Hepatocyte (in vitro differentiated cells): ENCODE data around the gene TMEM161A.

ENCODE experiments used
- EZH2 ChIP-seq: fragments of 200-600 bp; sonication (generic); IDR thresholded peaks from 2 replicates; pipeline ENCODE4 v1.6.1; 2016; ENCODE audit warnings: antibody characterized with exemption, mild to moderate bottlenecking, borderline replicate concordance
- TF ChIP-seq, protein P1 (sequence below): fragments of 200-600 bp; sonication (generic); IDR thresholded peaks from 2 replicates; pipeline ENCODE4 v1.5.1; 2016; ENCODE audit warnings: antibody characterized with exemption, mild to moderate bottlenecking; ENCODE audit not compliant: poor library complexity

DNA sequence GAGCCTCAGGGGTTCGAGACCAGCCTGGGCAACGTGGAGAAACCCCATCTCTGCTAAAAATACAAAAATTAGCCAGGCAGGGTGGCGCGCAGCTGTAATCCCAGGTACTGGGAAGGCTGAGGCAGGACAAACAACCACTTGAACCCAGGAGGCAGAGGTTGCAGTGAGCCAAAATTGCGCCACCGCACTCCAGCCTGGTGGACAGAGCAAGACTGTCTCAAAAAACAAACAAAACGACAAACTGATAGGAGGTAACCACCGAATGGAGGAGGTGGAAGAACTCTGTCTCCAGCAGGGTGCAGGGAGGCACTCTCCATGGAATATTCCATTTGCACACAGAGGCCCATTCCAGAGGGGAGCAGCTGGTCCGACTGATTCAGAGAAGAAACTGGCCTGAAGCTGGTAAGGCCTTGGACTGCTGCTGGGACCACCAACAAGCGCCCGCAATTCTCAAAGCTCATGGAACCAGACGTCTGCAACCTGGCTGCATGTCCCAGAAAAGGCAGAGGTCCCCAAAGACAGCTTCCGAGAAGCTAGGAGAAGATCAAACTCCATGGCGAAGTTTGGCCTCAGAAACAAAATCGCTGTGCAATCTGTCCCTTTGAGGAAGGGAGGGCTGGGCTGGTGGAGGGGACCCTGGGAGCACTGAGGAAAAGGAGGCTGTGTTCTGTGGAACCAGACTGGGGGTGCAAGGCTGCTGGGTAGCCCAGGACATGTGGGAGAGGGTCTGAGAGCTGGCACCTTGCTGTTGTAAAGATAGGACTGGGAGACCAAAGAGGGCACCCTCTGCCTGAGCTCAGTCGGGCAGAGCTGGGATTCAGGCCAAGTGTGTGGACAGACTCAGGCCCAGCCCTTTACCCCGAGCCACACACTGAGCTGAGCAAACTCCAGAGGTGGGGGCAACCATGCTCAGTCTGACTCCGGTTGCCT is 39.3 kb downstream of the TMEM161A start:
- no peak for TF ChIP-seq EZH2
- TF ChIP-seq, protein P1, sequence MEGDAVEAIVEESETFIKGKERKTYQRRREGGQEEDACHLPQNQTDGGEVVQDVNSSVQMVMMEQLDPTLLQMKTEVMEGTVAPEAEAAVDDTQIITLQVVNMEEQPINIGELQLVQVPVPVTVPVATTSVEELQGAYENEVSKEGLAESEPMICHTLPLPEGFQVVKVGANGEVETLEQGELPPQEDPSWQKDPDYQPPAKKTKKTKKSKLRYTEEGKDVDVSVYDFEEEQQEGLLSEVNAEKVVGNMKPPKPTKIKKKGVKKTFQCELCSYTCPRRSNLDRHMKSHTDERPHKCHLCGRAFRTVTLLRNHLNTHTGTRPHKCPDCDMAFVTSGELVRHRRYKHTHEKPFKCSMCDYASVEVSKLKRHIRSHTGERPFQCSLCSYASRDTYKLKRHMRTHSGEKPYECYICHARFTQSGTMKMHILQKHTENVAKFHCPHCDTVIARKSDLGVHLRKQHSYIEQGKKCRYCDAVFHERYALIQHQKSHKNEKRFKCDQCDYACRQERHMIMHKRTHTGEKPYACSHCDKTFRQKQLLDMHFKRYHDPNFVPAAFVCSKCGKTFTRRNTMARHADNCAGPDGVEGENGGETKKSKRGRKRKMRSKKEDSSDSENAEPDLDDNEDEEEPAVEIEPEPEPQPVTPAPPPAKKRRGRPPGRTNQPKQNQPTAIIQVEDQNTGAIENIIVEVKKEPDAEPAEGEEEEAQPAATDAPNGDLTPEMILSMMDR = no peak
